BLaER1 treated with 17β-estradiol and CSF1 and Interleukin-3, amounts not matched to agents 10 nM and 100 nM (cell line): ENCODE measurements around the gene SGCA.

Source experiments
- H3K27ac ChIP-seq, 11 experiments: shearing (Covaris generic); formaldehyde crosslinking; 2 replicates each; pipeline ENCODE4 v1.8.1; 2022
- H3K27me3 ChIP-seq, 11 experiments: shearing (Covaris generic); formaldehyde crosslinking; 2 replicates each; pipeline ENCODE4 v1.8.1; 2022
- H3K36me3 ChIP-seq, 11 experiments: shearing (Covaris generic); formaldehyde crosslinking; 2 replicates each; pipeline ENCODE4 v1.8.1; 2022
- H3K4me1 ChIP-seq, 10 experiments: shearing (Covaris generic); formaldehyde crosslinking; 2 replicates each; pipeline ENCODE4 v1.8.1; 2022
- H3K4me2 ChIP-seq, 11 experiments: shearing (Covaris generic); formaldehyde crosslinking; 2 replicates each; pipeline ENCODE4 v1.8.1; 2022
- H3K4me3 ChIP-seq, 10 experiments: shearing (Covaris generic); formaldehyde crosslinking; 2 replicates each; pipeline ENCODE4 v1.8.1; 2022
- H3K9ac ChIP-seq, 11 experiments: shearing (Covaris generic); formaldehyde crosslinking; 2 replicates each; pipeline ENCODE4 v1.8.1; 2022
- H3K9me3 ChIP-seq, 11 experiments: shearing (Covaris generic); formaldehyde crosslinking; replicated peaks in 1 of 11; 2 replicates each; pipeline ENCODE4 v1.8.1; 2022
- H4K20me1 ChIP-seq, 11 experiments: shearing (Covaris generic); formaldehyde crosslinking; 2 replicates each; pipeline ENCODE4 v1.8.1; 2022
- Cebpa-rat ChIP-seq, 11 experiments: shearing (Covaris generic); IDR thresholded peaks; 2 replicates each; pipeline ENCODE4 v1.8.1; 2022

The SGCA gene

DNA sequence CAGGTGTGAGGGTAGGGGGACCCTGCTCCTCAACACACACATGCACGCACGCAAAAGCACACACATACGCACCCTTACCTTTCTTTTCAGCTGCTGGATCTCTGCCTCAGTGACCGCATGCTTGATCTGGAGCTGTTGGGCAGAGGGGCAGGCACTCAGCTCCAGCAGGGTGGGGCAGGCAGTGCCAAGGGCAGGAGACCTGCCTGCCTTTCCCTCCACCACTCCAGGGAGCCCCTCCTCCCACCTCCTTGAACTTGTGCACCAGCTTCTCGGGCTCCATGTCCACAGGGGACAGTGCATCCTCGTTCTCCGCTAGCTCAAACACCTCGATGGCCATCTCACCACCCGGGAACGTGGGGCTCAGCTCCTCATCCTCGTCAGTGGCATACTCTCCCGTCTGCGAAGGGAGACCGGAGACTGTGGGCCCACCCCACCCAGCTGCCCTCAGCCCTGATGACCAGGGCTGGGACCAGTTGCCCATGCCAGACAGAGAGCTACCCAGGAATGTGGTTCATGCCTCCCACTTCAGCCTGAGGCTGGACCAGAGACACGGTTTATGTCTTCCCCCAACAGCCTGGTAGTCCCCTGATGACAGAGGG, 26.5 kb upstream of the SGCA start:
- Histone ChIP-seq H3K4me2 (peak overlapping the region in 7 of 11 experiments; percentile 87 to 99 (median 95); a peak in 11 of 22 replicates), H3K27ac (peak overlapping the region in 5 of 11 experiments; percentile 0 to 59 (median 7); a peak in 6 of 22 replicates), H4K20me1 (peaks cover 83 to 100% (median 97%) of the 10 kb centered on the region in 11 experiments), H3K9me3 (no peaks in the 10 kb centered on the region), H3K4me3 (no peak overlapping the region), H3K9ac (peak overlapping the region in 5 of 11 experiments; percentile 5 to 37 (median 9); a peak in 4 of 22 replicates), H3K36me3 (peaks cover 94 to 99% (median 97%) of the 10 kb centered on the region in 11 experiments), H3K4me1 (peaks cover 35 to 61% (median 49%) of the 10 kb centered on the region in 10 experiments), H3K27me3 (0 out of 22 replicates have a peak, but pooled peaks cover 0 to 1% (median 0%) of the 10 kb centered on the region in 11 experiments)
- no peak for TF ChIP-seq Cebpa-rat (IDR thresholded peaks at IDR 0.05)

DNA sequence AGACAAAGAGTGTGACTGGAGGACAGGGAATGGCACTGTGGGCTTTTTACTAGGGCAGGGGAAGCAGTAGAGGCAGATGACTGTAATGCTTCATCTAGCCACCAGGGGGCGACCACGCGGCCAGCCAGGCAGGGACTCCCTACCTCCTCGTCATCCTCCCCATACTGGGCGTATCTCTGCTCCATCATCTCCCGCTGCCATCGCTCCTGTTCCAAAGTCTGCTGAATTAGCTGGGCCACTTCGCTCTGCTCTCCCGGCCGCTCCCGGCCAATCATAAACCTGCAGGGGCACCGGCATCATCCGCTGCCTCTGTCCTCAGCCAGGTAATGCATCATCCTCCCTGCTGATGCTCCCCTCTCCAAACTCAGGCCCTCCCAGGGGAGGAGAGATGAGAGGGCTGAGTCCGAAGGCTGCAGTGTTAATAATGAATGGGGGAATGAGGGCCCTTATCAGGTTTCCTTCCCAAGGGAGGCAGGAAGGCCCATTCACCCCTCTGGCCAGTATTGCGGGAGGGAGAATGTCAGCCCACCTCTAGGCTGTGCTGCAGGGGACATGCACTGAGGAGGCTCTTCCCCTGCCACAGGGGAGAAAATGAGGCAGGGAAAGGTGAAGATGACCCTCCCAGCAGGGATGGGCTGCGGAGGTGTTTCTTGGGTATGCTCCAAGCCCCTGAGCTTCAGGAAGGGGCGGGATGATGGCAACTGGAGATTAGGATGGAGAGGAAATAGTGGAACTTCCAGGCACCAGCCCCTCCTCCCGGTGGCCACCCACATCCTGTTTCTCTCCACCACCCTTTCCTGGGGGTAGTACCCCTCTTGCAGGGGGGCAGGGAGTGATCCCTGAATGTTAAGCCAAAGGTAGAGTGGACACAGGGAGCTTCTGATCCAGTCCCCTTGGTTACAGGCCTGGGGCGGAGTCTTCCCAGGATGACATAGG, 25.6 kb upstream of the SGCA start:
- H3K27ac ChIP-seq, result peak overlapping the region in 7 of 11 experiments; percentile 22 to 72 (median 54); a peak in 13 of 22 replicates
- H3K4me2 ChIP-seq, result peak overlapping the region; percentile 85 to 99 (median 94)
- H3K9ac ChIP-seq, result peak overlapping the region in 10 of 11 experiments; percentile 6 to 55 (median 42); a peak in 15 of 22 replicates
- H3K36me3 ChIP-seq, result peaks cover 97 to 100% (median 99%) of the 10 kb centered on the region in 11 experiments
- no peak for TF ChIP-seq Cebpa-rat (IDR thresholded peaks at IDR 0.05)
- H3K4me1 ChIP-seq, result peaks cover 44 to 71% (median 58%) of the 10 kb centered on the region in 10 experiments
- no peaks in the 10 kb centered on the region for H3K9me3 ChIP-seq
- H3K27me3 ChIP-seq, result no peaks in the 10 kb centered on the region
- peak overlapping the region in 8 of 10 experiments; percentile 14 to 63 (median 46); a peak in 16 of 20 replicates for H3K4me3 ChIP-seq
- H4K20me1 ChIP-seq, result peaks cover 86 to 100% (median 100%) of the 10 kb centered on the region in 11 experiments

GRCh38 chr17:50141026-50141744, 24.6 kb upstream of the SGCA start:
- Histone ChIP-seq H4K20me1 (peaks cover 86 to 100% (median 100%) of the 10 kb centered on the region in 11 experiments), H3K4me2 (peak overlapping the region; percentile 85 to 99 (median 94)), H3K27me3 (no peaks in the 10 kb centered on the region), H3K4me1 (peaks cover 54 to 80% (median 68%) of the 10 kb centered on the region in 10 experiments), H3K9me3 (no peaks in the 10 kb centered on the region), H3K36me3 (peaks cover 91 to 100% (median 98%) of the 10 kb centered on the region in 11 experiments), H3K9ac (peak overlapping the region in 9 of 11 experiments; percentile 6 to 55 (median 38); a peak in 11 of 22 replicates), H3K27ac (peak overlapping the region in 7 of 11 experiments; percentile 22 to 72 (median 54); a peak in 13 of 22 replicates), H3K4me3 (peak overlapping the region in 7 of 10 experiments; percentile 14 to 63 (median 47); a peak in 14 of 20 replicates)
- TF ChIP-seq Cebpa-rat (IDR thresholded peaks at IDR 0.05), result no peak

- peaks cover 59 to 86% (median 73%) of the 10 kb centered on the region in 10 experiments for H3K4me1 ChIP-seq
- peaks cover 86 to 100% (median 98%) of the 10 kb centered on the region in 11 experiments for H3K36me3 ChIP-seq
- peak overlapping the region in 4 of 11 experiments; percentile 16 to 72 (median 58); a peak in 3 of 22 replicates for H3K27ac ChIP-seq
- peaks cover 92 to 100% (median 100%) of the 10 kb centered on the region in 11 experiments for H4K20me1 ChIP-seq
- H3K4me3 ChIP-seq, result peak overlapping the region in 4 of 10 experiments; percentile 6 to 49 (median 40); a peak in 6 of 20 replicates
- no peaks in the 10 kb centered on the region for H3K9me3 ChIP-seq
- H3K27me3 ChIP-seq, result no peaks in the 10 kb centered on the region
- H3K9ac ChIP-seq, result peak overlapping the region in 4 of 11 experiments; percentile 2 to 55 (median 48); a peak in 3 of 22 replicates
- H3K4me2 ChIP-seq, result peak overlapping the region; percentile 85 to 99 (median 94); a peak in 21 of 22 replicates
- TF ChIP-seq Cebpa-rat (IDR thresholded peaks at IDR 0.05), result no peak
Observed at GRCh38 chr17:50141745-50142110, 24.1 kb upstream of the SGCA start.

DNA sequence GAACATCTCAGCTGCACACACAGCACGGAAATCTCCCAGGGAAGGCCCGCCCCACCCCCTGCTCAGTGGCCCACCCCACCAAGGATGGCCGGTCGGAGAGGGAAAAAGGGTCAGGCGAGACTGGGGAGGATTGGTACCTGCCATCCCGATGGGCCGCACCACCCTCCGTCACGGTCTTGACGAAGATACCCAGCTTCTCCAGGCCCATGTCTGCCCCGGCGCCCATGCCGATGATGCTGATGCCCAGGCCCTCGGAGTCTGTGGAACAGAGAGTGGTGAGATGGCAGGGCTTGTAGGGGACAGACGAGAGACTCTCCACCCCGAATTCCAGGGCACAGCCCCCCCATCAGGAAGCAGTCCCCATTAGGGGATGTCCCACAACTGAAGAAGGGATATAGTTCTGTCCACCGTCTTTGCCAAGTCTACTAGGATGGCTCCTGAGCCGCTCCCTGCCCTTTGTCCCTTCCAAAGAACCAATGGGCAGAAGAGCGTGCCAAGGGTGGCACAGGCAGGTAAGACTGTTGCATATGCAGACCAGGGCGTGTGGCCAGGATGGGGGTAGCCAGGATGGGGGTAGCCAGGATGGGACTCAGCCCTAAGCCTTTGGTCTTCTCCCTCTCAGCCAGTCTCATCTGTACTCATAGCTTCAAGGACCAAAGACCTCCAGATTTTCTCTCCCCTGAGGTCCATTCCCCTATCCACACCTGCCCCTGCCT, 22.2 kb upstream of the SGCA start:
- Histone ChIP-seq H3K9me3 (no peaks in the 10 kb centered on the region), H3K9ac (peak overlapping the region in 1 of 11 experiments; percentile 98; a peak in 2 of 22 replicates), H3K27ac (no peak overlapping the region), H3K27me3 (no peaks in the 10 kb centered on the region), H3K4me2 (peak overlapping the region in 8 of 11 experiments; percentile 94 to 100 (median 99); a peak in 13 of 22 replicates), H3K4me3 (peak overlapping the region in 1 of 10 experiments; percentile 99; a peak in 1 of 20 replicates), H3K4me1 (peaks cover 71 to 87% (median 81%) of the 10 kb centered on the region in 10 experiments), H3K36me3 (peaks cover 67 to 94% (median 89%) of the 10 kb centered on the region in 11 experiments), H4K20me1 (peaks cover 94 to 100% (median 97%) of the 10 kb centered on the region in 11 experiments)
- TF ChIP-seq Cebpa-rat (IDR thresholded peaks at IDR 0.05), result no peak

DNA sequence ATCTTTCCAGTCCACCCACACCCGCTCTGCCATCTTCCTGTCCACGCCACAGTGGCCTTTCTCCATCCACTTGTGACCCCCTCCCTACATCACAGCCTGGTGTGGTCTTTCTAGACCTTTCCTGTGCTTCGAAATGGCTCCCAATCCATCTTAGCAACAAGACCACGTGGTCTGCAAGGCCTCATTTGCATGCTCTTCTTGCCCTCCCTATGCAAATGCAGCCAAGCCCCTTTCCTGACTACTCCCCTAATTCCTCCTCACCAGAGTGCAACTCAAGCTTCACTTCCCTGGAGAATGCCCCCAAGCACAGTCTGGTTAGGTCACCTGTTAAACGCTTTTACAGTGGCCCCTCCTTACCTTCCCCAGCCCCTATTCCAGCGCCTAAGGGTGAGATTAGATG, 21.4 kb upstream of the SGCA start:
- H3K9ac ChIP-seq, result peak overlapping the region in 7 of 11 experiments; percentile 97 to 99 (median 98); a peak in 7 of 22 replicates
- no peak for TF ChIP-seq Cebpa-rat (IDR thresholded peaks at IDR 0.05)
- H3K4me1 ChIP-seq, result peaks cover 71 to 83% (median 79%) of the 10 kb centered on the region in 10 experiments
- H3K4me3 ChIP-seq, result peak overlapping the region in 5 of 10 experiments; percentile 14 to 99 (median 99); a peak in 4 of 20 replicates
- peaks cover 87 to 98% (median 93%) of the 10 kb centered on the region in 11 experiments for H4K20me1 ChIP-seq
- peak overlapping the region in 1 of 11 experiments; percentile 97; a peak in 2 of 22 replicates for H3K27ac ChIP-seq
- peak overlapping the region; percentile 94 to 100 (median 99) for H3K4me2 ChIP-seq
- no peaks in the 10 kb centered on the region for H3K27me3 ChIP-seq
- H3K36me3 ChIP-seq, result peaks cover 60 to 90% (median 84%) of the 10 kb centered on the region in 11 experiments
- H3K9me3 ChIP-seq, result no peaks in the 10 kb centered on the region

GRCh38 chr17:50144845-50145531, 20.8 kb upstream of the SGCA start:
- H3K4me1 ChIP-seq, result peaks cover 69 to 79% (median 74%) of the 10 kb centered on the region in 10 experiments
- no peak for TF ChIP-seq Cebpa-rat (IDR thresholded peaks at IDR 0.05)

More at GRCh38 chr17:50144845-50145531, 20.8 kb upstream of the SGCA start:
- Histone ChIP-seq H4K20me1 (peaks cover 80 to 98% (median 91%) of the 10 kb centered on the region in 11 experiments), H3K4me3 (peak overlapping the region in 9 of 10 experiments; percentile 93 to 100 (median 99); a peak in 16 of 20 replicates), H3K4me2 (peak overlapping the region; percentile 94 to 100 (median 99)), H3K9ac (peak overlapping the region; percentile 94 to 99 (median 98); a peak in 20 of 22 replicates), H3K36me3 (peaks cover 55 to 90% (median 82%) of the 10 kb centered on the region in 11 experiments), H3K9me3 (no peaks in the 10 kb centered on the region), H3K27me3 (no peaks in the 10 kb centered on the region), H3K27ac (peak overlapping the region in 9 of 11 experiments; percentile 23 to 97 (median 95); a peak in 14 of 22 replicates)
